Nephron (organoid): ENCODE measurements around the gene LETMD1.

ENCODE experiments used
- H3K27ac Mint-ChIP-seq, 3 experiments: 2 replicates each; pipeline ENCODE4 v1.8.0; 2020; ENCODE audit warnings: mixed read lengths in 3 of 3, mild to moderate bottlenecking in 2 of 3, moderate library complexity in 1 of 3
- H3K27me3 Mint-ChIP-seq: 2 replicates; pipeline ENCODE4 v1.8.0; 2021; ENCODE audit warnings: low read depth, mild to moderate bottlenecking, moderate library complexity, mixed read lengths
- H3K36me3 Mint-ChIP-seq: 2 replicates; pipeline ENCODE4 v1.8.0; 2020; ENCODE audit warnings: low read depth, mixed read lengths
- H3K4me1 Mint-ChIP-seq: 2 replicates; pipeline ENCODE4 v1.8.0; 2020; ENCODE audit warnings: mixed read lengths
- H3K4me3 Mint-ChIP-seq, 3 experiments: 2 replicates each; pipeline ENCODE4 v1.8.0; 2020; ENCODE audit warnings: mild to moderate bottlenecking in 3 of 3, mixed read lengths in 3 of 3, moderate library complexity in 2 of 3
- H3K9me3 Mint-ChIP-seq: 2 replicates; pipeline ENCODE4 v1.8.0; 2020; ENCODE audit warnings: mixed read lengths
- TF ChIP-seq, protein P1 (sequence below), 3 experiments: fragments of 200-600 bp; sonication (generic); IDR thresholded peaks; one replicate each; pipeline ENCODE4 v1.5.0; 2021; ENCODE audit warnings: antibody characterized with exemption in 3 of 3; ENCODE audit not compliant: unreplicated experiment in 3 of 3

Gene LETMD1

DNA sequence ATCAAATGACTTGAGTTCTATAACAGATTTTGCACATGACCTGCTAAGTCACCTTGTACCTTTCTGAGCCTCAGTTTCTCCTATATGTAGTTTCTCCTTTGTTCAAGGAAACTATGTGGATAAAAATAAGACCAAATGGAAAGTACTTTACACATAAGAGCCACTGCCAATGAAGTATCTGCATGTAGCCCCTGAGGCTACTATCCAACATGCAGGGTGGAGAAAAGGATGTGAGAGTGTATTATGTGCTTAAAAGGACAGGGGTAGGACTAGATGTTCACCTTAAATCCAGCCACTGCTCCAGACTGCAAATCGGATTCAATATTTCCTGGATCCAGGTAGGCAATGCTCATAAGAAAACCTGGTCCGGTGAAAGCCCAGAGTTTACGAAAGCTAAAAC lies 43.1 kb upstream of the LETMD1 start:
- Mint-ChIP-seq H3K27ac (peak overlapping the region; percentile 26 to 90 (median 51)), H3K9me3 (no peaks in the 10 kb centered on the region), H3K4me1 (peaks cover 6% of the 10 kb centered on the region), H3K36me3 (peaks cover 65% of the 10 kb centered on the region), H3K4me3 (no peak overlapping the region), H3K27me3 (no peaks in the 10 kb centered on the region)
- TF ChIP-seq, protein P1, sequence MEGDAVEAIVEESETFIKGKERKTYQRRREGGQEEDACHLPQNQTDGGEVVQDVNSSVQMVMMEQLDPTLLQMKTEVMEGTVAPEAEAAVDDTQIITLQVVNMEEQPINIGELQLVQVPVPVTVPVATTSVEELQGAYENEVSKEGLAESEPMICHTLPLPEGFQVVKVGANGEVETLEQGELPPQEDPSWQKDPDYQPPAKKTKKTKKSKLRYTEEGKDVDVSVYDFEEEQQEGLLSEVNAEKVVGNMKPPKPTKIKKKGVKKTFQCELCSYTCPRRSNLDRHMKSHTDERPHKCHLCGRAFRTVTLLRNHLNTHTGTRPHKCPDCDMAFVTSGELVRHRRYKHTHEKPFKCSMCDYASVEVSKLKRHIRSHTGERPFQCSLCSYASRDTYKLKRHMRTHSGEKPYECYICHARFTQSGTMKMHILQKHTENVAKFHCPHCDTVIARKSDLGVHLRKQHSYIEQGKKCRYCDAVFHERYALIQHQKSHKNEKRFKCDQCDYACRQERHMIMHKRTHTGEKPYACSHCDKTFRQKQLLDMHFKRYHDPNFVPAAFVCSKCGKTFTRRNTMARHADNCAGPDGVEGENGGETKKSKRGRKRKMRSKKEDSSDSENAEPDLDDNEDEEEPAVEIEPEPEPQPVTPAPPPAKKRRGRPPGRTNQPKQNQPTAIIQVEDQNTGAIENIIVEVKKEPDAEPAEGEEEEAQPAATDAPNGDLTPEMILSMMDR (IDR thresholded peaks at IDR 0.05; ENCODE audit: unreplicated experiment in 3 of 3): no peak

DNA sequence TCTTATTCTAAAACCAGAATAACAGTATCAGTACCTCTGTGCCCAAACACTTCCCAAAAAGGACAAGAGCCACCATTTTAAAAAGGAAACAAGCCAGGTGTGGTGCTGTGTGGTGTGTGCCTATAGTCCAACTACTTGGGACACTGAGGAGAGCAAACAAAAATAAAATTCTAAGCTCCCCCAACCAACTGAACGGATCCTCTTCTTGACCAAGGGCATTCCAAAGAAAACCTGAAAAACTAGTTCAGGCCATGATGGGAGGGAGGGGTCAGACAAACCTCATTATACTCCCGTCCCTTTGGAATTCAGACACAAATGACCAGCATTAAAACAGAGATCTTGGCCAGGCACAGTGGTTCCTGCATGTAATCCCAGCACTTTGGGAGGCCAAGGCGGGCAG lies 42.5 kb upstream of the LETMD1 start:
- Mint-ChIP-seq H3K4me1 (peaks cover 10% of the 10 kb centered on the region), H3K36me3 (peaks cover 58% of the 10 kb centered on the region), H3K4me3 (no peak overlapping the region), H3K27ac (peak overlapping the region in 2 of 3 experiments; percentile 26 to 90), H3K27me3 (no peaks in the 10 kb centered on the region), H3K9me3 (no peaks in the 10 kb centered on the region)
- TF ChIP-seq, protein P1 (IDR thresholded peaks at IDR 0.05; ENCODE audit: unreplicated experiment in 3 of 3): no peak

DNA sequence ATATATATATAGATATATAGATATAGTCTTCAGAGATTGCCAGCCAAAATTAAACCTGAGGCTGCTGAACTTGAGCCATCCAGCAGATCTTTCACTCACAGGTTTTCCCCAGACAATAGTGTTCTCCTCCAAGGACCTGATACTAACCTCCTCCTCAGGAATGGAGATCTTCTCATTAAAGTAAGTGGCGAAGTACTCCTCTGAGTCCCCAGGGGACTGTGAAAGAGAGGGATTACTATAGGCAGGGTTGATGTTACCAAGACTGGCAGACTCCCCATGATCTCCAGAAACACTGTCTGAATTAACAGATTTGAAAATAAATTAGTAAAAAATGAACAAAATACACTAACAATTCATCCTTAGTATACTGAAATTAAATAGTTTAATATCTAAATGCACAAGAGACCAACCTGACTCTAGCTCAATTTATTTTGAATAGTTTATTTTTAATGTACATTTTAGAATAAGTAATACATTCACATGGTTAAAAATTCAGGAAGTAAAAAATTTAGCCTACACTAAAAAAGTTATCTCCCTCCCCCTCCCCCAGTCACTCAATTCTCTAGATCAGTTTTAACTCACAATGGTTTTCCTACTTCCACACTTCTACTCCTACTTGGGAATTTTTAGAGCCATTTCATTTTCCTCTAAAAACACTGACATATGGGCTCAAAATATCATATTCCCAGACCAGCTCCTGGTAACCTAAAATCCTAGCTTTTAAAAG lies 39.6 kb upstream of the LETMD1 start:
- no peaks in the 10 kb centered on the region for H3K9me3 Mint-ChIP-seq
- peaks cover 46% of the 10 kb centered on the region for H3K36me3 Mint-ChIP-seq
- peaks cover 28% of the 10 kb centered on the region for H3K4me1 Mint-ChIP-seq
- no peaks in the 10 kb centered on the region for H3K27me3 Mint-ChIP-seq
- no peak overlapping the region for H3K4me3 Mint-ChIP-seq
- TF ChIP-seq, protein P1 (IDR thresholded peaks at IDR 0.05; ENCODE audit: unreplicated experiment in 3 of 3): no peak
- peak overlapping the region in 2 of 3 experiments; percentile 38 to 67 for H3K27ac Mint-ChIP-seq

DNA sequence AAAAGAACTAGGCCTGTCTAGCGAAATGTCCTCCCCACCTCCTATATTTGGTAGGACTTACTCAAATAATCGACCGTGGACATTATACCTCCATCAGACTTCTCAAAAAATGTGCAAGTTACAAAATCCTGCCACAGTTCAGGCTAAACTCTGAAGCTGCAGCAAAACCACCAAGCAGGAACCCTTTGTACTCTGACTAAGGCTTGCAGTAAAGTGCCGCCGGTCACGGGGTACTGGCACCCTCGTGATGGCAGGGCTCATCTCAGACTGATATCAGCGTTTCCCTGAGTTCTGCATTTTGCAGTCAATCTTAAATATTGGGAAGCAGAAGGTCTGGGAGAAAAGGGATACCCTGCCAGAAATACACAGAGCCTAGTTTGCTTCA lies 39.1 kb upstream of the LETMD1 start:
- Mint-ChIP-seq H3K27ac (peak overlapping the region in 2 of 3 experiments; percentile 38 to 67), H3K4me1 (peaks cover 28% of the 10 kb centered on the region), H3K36me3 (peaks cover 42% of the 10 kb centered on the region)

DNA sequence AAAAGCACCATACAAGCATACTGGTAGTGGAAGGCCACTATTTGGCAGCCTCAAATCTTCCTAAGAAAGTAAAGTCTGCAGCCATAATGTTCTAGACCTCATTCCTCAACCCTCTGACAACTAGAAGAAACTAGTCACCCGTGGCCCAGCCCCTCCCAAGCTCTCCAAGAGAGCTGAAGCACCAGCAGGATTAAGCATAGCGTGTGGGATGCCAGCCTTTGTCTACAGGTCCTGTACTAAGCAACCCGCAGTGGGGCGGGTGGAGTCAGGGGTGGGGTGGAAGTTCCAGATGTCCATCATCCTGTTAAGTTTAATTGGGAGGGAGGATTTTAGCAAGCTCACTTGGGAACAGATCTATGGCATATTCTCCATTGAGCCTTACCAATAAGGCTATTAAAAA lies 36.2 kb upstream of the LETMD1 start:
- Mint-ChIP-seq H3K27me3 (no peaks in the 10 kb centered on the region), H3K27ac (peak overlapping the region in 2 of 3 experiments; percentile 61 to 66), H3K36me3 (peaks cover 16% of the 10 kb centered on the region), H3K4me3 (no peak overlapping the region), H3K9me3 (no peaks in the 10 kb centered on the region), H3K4me1 (peaks cover 28% of the 10 kb centered on the region)
- TF ChIP-seq, protein P1 (IDR thresholded peaks at IDR 0.05; ENCODE audit: unreplicated experiment in 3 of 3): no peak

More for the DNA sequence above, 39.1 kb upstream of the LETMD1 start:
- H3K9me3 Mint-ChIP-seq: no peaks in the 10 kb centered on the region
- TF ChIP-seq, protein P1 (IDR thresholded peaks at IDR 0.05; ENCODE audit: unreplicated experiment in 3 of 3): no peak
- no peaks in the 10 kb centered on the region for H3K27me3 Mint-ChIP-seq
- H3K4me3 Mint-ChIP-seq: no peak overlapping the region
